ENCODE data around the gene WNT5B.
"Not testable (repeated sequence)": the region's sequence is repeated elsewhere in the genome, so short reads cannot be mapped to it uniquely, and the experiment has no call there.

WNT5B gene

GRCh38 chr12:1598757-1599156 is 30.3 kb upstream of the WNT5B start:
- DNase-seq (ENCODE audit: low read depth): no peak

- not testable (repeated sequence) for DNase-seq (ENCODE audit: low read depth)
These were observed 26.3 kb upstream of the WNT5B start for GRCh38 chr12:1602706-1603105.

GRCh38 chr12:1603269-1603993 is 25.6 kb upstream of the WNT5B start:
- DNase-seq (ENCODE audit: low read depth): no peak

GRCh38 chr12:1604464-1604863 is 24.6 kb upstream of the WNT5B start:
- no peak for DNase-seq (ENCODE audit: low read depth)

GRCh38 chr12:1605129-1606020 is 23.7 kb upstream of the WNT5B start:
- peak; percentile 85 for DNase-seq (ENCODE audit: low read depth)

- peak; percentile 93 for DNase-seq (ENCODE audit: low read depth)
These were observed 22.9 kb upstream of the WNT5B start for GRCh38 chr12:1606021-1606622.

GRCh38 chr12:1607940-1608712 is 20.9 kb upstream of the WNT5B start:
- DNase-seq (ENCODE audit: low read depth): peak; percentile 66

- DNase-seq (ENCODE audit: low read depth): no peak
These were observed 20.3 kb upstream of the WNT5B start for GRCh38 chr12:1608713-1609119.

GRCh38 chr12:1610072-1610643 is 18.9 kb upstream of the WNT5B start:
- no peak for DNase-seq (ENCODE audit: low read depth)

- peak; percentile 92 for DNase-seq (ENCODE audit: low read depth)
These were observed 17.0 kb upstream of the WNT5B start for GRCh38 chr12:1611803-1612572.

- no peak for DNase-seq (ENCODE audit: low read depth)
These were observed 15.2 kb upstream of the WNT5B start for GRCh38 chr12:1613860-1614259.

- DNase-seq (ENCODE audit: low read depth): no peak
These were observed 14.7 kb upstream of the WNT5B start for GRCh38 chr12:1614360-1614759.

- no peak for DNase-seq (ENCODE audit: low read depth)
These were observed 12.6 kb upstream of the WNT5B start for GRCh38 chr12:1616233-1617066.

- peak; percentile 59 for DNase-seq (ENCODE audit: low read depth)
These were observed 10.5 kb upstream of the WNT5B start for GRCh38 chr12:1618489-1618888.

- DNase-seq (ENCODE audit: low read depth): no peak
These were observed 9.9 kb upstream of the WNT5B start for GRCh38 chr12:1619159-1619558.

- no peak for DNase-seq (ENCODE audit: low read depth)
These were observed 9.4 kb upstream of the WNT5B start for GRCh38 chr12:1619587-1619986.

GRCh38 chr12:1620092-1620491 is 8.9 kb upstream of the WNT5B start:
- no peak for DNase-seq (ENCODE audit: low read depth)

GRCh38 chr12:1622406-1622805 is 6.6 kb upstream of the WNT5B start:
- no peak for DNase-seq (ENCODE audit: low read depth)

- no peak for DNase-seq (ENCODE audit: low read depth)
These were observed 504 bp downstream of the WNT5B start for GRCh38 chr12:1629338-1630132.

Measured in EH (cell line).